ENCODE results near the gene MBNL2. TPM values are rescaled to one million over a fixed set of nuclear protein-coding genes. Genes with fewer than 3 reads are reported as not detected.

The MBNL2 gene
- total RNA-seq, 1 experiment from 2014 or later, result 0.85 TPM

DNA sequence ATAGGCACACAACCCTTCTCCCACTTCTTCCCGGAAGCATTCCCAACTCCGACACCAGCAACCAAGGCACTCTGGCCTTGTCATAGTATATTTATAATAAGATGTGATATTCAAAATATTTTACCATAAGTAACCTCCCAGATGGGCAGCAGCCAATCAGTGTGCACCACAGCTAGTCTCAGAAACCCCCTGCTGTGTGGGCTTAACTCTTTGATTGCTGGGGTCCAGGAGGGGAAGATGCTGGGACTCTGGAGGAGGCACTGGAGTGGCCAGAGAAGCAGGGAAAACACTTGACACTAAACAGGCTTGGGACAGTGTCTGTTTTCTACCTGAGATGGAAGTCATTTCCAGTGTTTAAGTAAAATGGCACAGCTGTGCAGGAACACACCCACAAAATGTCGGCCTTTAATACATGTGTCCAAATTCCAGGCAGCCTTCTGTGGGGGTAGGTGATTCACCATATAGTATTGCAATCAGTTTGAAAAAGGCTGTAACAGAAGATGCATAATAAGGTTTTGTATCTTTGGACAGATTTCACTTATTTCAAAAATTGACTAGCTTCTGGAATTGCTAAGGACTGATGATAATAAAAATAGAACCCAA is 100.7 kb downstream of the MBNL2 start:
- Mint-ChIP-seq H3K36me3 (no peaks in the 10 kb centered on the region), H3K27ac (no peak overlapping the region), H3K27me3 (ENCODE audit: low read depth) (no peaks in the 10 kb centered on the region), H3K4me3 (no peak overlapping the region), H3K9me3 (peaks cover 3% of the 10 kb centered on the region; the same call in 1 of the 2 replicates), H3K4me1 (peaks cover 4% of the 10 kb centered on the region)
- TF ChIP-seq CREM (CRISPR knock-in tag; IDR thresholded peaks at IDR 0.05), result no peak
- no peak for TF ChIP-seq ZNF317 (CRISPR knock-in tag; IDR thresholded peaks at IDR 0.05; ENCODE audit: borderline replicate concordance, low read depth)
- TF ChIP-seq TCF7 (CRISPR knock-in tag; IDR thresholded peaks at IDR 0.05; ENCODE audit: low read depth), result no peak
- TF ChIP-seq, protein P1, sequence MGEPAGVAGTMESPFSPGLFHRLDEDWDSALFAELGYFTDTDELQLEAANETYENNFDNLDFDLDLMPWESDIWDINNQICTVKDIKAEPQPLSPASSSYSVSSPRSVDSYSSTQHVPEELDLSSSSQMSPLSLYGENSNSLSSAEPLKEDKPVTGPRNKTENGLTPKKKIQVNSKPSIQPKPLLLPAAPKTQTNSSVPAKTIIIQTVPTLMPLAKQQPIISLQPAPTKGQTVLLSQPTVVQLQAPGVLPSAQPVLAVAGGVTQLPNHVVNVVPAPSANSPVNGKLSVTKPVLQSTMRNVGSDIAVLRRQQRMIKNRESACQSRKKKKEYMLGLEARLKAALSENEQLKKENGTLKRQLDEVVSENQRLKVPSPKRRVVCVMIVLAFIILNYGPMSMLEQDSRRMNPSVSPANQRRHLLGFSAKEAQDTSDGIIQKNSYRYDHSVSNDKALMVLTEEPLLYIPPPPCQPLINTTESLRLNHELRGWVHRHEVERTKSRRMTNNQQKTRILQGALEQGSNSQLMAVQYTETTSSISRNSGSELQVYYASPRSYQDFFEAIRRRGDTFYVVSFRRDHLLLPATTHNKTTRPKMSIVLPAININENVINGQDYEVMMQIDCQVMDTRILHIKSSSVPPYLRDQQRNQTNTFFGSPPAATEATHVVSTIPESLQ (CRISPR knock-in tag; IDR thresholded peaks at IDR 0.05), result no peak
- no peak for TF ChIP-seq GTF2I (CRISPR knock-in tag; conservative IDR thresholded peaks at IDR 0.05)
- TF ChIP-seq, protein P2, sequence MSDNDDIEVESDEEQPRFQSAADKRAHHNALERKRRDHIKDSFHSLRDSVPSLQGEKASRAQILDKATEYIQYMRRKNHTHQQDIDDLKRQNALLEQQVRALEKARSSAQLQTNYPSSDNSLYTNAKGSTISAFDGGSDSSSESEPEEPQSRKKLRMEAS (CRISPR knock-in tag; IDR thresholded peaks at IDR 0.05), result no peak
- TF ChIP-seq, protein P3, sequence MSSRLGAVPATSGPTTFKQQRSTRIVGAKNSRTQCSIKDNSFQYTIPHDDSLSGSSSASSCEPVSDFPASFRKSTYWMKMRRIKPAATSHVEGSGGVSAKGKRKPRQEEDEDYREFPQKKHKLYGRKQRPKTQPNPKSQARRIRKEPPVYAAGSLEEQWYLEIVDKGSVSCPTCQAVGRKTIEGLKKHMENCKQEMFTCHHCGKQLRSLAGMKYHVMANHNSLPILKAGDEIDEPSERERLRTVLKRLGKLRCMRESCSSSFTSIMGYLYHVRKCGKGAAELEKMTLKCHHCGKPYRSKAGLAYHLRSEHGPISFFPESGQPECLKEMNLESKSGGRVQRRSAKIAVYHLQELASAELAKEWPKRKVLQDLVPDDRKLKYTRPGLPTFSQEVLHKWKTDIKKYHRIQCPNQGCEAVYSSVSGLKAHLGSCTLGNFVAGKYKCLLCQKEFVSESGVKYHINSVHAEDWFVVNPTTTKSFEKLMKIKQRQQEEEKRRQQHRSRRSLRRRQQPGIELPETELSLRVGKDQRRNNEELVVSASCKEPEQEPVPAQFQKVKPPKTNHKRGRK (CRISPR knock-in tag; IDR thresholded peaks at IDR 0.05; ENCODE audit: borderline replicate concordance), result no peak
- no peak for TF ChIP-seq TP53 (CRISPR knock-in tag; IDR thresholded peaks at IDR 0.05)
- TF ChIP-seq, protein P4, sequence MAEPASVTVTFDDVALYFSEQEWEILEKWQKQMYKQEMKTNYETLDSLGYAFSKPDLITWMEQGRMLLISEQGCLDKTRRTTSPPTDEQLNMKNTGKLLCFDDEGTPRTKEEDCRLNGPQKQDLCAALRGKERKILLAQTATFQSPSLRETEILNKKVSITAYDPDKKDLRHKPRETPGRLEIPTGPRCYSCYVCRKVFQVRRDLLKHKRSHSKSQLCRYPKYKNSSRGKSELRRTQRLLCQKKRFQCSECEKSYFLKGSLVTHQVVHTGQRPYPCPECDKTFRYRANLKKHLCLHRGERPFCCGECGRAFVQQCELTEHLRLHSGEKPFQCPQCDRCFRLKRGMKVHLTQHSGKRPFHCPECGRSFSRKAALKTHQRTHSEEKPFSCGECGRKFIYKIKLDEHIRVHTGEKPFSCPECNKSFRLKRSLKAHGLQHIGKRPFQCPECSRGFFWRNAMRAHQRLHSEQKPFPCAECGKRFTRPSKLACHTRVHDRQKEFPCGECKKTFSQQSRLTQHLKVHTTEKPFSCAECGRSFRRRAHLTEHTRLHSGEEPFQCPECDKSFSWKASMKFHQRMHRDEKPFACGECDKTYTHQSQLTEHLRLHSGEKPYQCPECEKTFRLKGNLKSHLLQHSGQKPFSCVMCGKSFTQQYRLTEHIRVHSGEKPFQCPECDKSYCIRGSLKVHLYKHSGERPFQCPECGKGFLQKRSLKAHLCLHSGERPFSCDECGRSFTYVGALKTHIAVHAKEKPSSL (CRISPR knock-in tag; conservative IDR thresholded peaks at IDR 0.05), result no peak
- no peak for TF ChIP-seq RELA (CRISPR knock-in tag; IDR thresholded peaks at IDR 0.05; ENCODE audit: borderline replicate concordance)
- TF ChIP-seq, protein P5, sequence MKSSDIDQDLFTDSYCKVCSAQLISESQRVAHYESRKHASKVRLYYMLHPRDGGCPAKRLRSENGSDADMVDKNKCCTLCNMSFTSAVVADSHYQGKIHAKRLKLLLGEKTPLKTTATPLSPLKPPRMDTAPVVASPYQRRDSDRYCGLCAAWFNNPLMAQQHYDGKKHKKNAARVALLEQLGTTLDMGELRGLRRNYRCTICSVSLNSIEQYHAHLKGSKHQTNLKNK (CRISPR knock-in tag; IDR thresholded peaks at IDR 0.05), result no peak
- ATAC-seq, result no peak
- DNase-seq (ENCODE audit: low spot score), result no peak
- ChIA-PET CTCF (no interaction called here), POLR2A (interaction anchor here (0.5 kb wide), 1 partner anchor 1054 kb away, joined by 6 read pairs; no protein-coding TSS in a partner anchor)

DNA sequence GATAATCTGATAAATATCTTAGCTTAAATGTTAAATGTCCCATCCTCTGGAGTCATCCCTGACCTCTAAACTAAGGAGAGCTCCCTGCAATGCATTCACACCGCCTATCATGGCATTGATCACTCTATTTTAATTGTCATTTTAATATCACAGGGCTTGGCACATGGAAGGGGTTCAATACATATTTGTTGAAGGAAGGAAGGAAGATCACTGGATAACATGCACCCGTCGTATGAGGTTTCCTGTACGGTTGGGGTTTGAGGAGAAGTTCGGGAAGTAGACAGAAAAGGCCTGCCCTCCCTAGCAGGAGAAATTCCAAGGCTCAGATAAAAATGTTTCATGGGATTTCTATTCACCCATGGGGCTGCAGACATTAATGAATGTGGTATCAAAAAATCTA is 102.0 kb downstream of the MBNL2 start:
- CTCF ChIA-PET, result no interaction called here
- Mint-ChIP-seq H3K27me3 (ENCODE audit: low read depth) (no peaks in the 10 kb centered on the region), H3K9me3 (peaks cover 3% of the 10 kb centered on the region; the same call in 1 of the 2 replicates), H3K4me3 (no peak overlapping the region), H3K27ac (no peak overlapping the region), H3K36me3 (no peaks in the 10 kb centered on the region), H3K4me1 (peaks cover 16% of the 10 kb centered on the region)
- POLR2A ChIA-PET, result no interaction called here
- TF ChIP-seq, protein P3 (CRISPR knock-in tag; IDR thresholded peaks at IDR 0.05; ENCODE audit: borderline replicate concordance), result no peak
- no peak for TF ChIP-seq NR2C2 (CRISPR knock-in tag; IDR thresholded peaks at IDR 0.05)
- TF ChIP-seq IRF2 (CRISPR knock-in tag; IDR thresholded peaks at IDR 0.05; ENCODE audit: borderline replicate concordance, low read depth), result no peak
- TF ChIP-seq CREM (CRISPR knock-in tag; IDR thresholded peaks at IDR 0.05), result no peak
- TF ChIP-seq, protein P6, sequence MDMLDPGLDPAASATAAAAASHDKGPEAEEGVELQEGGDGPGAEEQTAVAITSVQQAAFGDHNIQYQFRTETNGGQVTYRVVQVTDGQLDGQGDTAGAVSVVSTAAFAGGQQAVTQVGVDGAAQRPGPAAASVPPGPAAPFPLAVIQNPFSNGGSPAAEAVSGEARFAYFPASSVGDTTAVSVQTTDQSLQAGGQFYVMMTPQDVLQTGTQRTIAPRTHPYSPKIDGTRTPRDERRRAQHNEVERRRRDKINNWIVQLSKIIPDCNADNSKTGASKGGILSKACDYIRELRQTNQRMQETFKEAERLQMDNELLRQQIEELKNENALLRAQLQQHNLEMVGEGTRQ (CRISPR knock-in tag; IDR thresholded peaks at IDR 0.05), result no peak
- TF ChIP-seq ZNF671 (CRISPR knock-in tag; IDR thresholded peaks at IDR 0.05), result no peak
- TF ChIP-seq SP1 (CRISPR knock-in tag; conservative IDR thresholded peaks at IDR 0.05), result no peak
- no peak for TF ChIP-seq CREB1 (CRISPR knock-in tag; IDR thresholded peaks at IDR 0.05)
- TF ChIP-seq, protein P7, sequence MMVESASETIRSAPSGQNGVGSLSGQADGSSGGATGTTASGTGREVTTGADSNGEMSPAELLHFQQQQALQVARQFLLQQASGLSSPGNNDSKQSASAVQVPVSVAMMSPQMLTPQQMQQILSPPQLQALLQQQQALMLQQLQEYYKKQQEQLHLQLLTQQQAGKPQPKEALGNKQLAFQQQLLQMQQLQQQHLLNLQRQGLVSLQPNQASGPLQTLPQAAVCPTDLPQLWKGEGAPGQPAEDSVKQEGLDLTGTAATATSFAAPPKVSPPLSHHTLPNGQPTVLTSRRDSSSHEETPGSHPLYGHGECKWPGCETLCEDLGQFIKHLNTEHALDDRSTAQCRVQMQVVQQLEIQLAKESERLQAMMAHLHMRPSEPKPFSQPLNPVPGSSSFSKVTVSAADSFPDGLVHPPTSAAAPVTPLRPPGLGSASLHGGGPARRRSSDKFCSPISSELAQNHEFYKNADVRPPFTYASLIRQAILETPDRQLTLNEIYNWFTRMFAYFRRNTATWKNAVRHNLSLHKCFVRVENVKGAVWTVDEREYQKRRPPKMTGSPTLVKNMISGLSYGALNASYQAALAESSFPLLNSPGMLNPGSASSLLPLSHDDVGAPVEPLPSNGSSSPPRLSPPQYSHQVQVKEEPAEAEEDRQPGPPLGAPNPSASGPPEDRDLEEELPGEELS (CRISPR knock-in tag; IDR thresholded peaks at IDR 0.05), result no peak
- no peak for TF ChIP-seq ESRRA (CRISPR knock-in tag; IDR thresholded peaks at IDR 0.05; ENCODE audit: borderline replicate concordance)
- TF ChIP-seq, protein P8, sequence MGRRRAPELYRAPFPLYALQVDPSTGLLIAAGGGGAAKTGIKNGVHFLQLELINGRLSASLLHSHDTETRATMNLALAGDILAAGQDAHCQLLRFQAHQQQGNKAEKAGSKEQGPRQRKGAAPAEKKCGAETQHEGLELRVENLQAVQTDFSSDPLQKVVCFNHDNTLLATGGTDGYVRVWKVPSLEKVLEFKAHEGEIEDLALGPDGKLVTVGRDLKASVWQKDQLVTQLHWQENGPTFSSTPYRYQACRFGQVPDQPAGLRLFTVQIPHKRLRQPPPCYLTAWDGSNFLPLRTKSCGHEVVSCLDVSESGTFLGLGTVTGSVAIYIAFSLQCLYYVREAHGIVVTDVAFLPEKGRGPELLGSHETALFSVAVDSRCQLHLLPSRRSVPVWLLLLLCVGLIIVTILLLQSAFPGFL (CRISPR knock-in tag; IDR thresholded peaks at IDR 0.05; ENCODE audit: borderline replicate concordance), result no peak
- TF ChIP-seq MYBL2 (CRISPR knock-in tag; IDR thresholded peaks at IDR 0.05), result no peak
- ATAC-seq (no peak), DNase-seq (ENCODE audit: low spot score) (no peak)
